HG03135 (cell line): ENCODE results near the gene IRX4.

Experiments
- ATAC-seq: cut with Tn5 transposase; IDR thresholded peaks from one replicate; pipeline ENCODE4 v1.9.1; 2021; ENCODE audit warnings: mild to moderate bottlenecking, moderate library complexity; ENCODE audit not compliant: unreplicated experiment

Gene IRX4

GRCh38 chr5:1882337-1883119 lies at the start of gene IRX4:
Gene IRX4 (minus strand): TSS chr5:1882925. CDS start chr5:1882647, 278 bp downstream.
- ATAC-seq = no peak

- no peak for ATAC-seq
These were observed 49.0 kb upstream of the IRX4 start for GRCh38 chr5:1931604-1932231.

GRCh38 chr5:1930880-1931603 lies 48.3 kb upstream of the IRX4 start:
- no peak for ATAC-seq

GRCh38 chr5:1930501-1930879 lies 47.8 kb upstream of the IRX4 start:
- ATAC-seq = no peak

- ATAC-seq = no peak
These were observed 46.6 kb upstream of the IRX4 start for GRCh38 chr5:1929108-1929991.

GRCh38 chr5:1926471-1927341 lies 44.0 kb upstream of the IRX4 start:
- no peak for ATAC-seq

- no peak for ATAC-seq
These were observed 43.3 kb upstream of the IRX4 start for GRCh38 chr5:1926071-1926440.

- no peak for ATAC-seq
These were observed 42.7 kb upstream of the IRX4 start for GRCh38 chr5:1925111-1926070.

- no peak for ATAC-seq
These were observed 41.0 kb upstream of the IRX4 start for GRCh38 chr5:1923766-1924165.

GRCh38 chr5:1923341-1923740 lies 40.6 kb upstream of the IRX4 start:
- ATAC-seq = no peak

- no peak for ATAC-seq
These were observed 39.0 kb upstream of the IRX4 start for GRCh38 chr5:1921711-1922110.

- no peak for ATAC-seq
These were observed 37.0 kb upstream of the IRX4 start for GRCh38 chr5:1919750-1920149.

GRCh38 chr5:1919209-1919566 lies 36.5 kb upstream of the IRX4 start:
- no peak for ATAC-seq

- ATAC-seq = no peak
These were observed 35.9 kb upstream of the IRX4 start for GRCh38 chr5:1918488-1919208.

- ATAC-seq = no peak
These were observed 35.2 kb upstream of the IRX4 start for GRCh38 chr5:1917830-1918487.

GRCh38 chr5:1916041-1917001 lies 33.6 kb upstream of the IRX4 start:
- ATAC-seq = no peak

- no peak for ATAC-seq
These were observed 32.6 kb upstream of the IRX4 start for GRCh38 chr5:1915316-1915715.
